GM18519 (cell line): ENCODE results near the gene ERCC6.
A peak's percentile ranks its signal among the peaks of the same experiment; 100 is the strongest.

ENCODE experiments used
- ATAC-seq: cut with Tn5 transposase; IDR thresholded peaks from one replicate; pipeline ENCODE4 v1.9.1; 2021; ENCODE audit warnings: mild to moderate bottlenecking, moderate library complexity; ENCODE audit not compliant: unreplicated experiment, low FRiP score

ERCC6 gene

GRCh38 chr10:49549640-49550346 lies 10.9 kb upstream of the ERCC6 start:
- no peak for ATAC-seq

- no peak for ATAC-seq
Measured at GRCh38 chr10:49543604-49544003, 4.7 kb upstream of the ERCC6 start.

GRCh38 chr10:49542353-49542752 lies 3.4 kb upstream of the ERCC6 start:
- ATAC-seq, result no peak

GRCh38 chr10:49541762-49542161 lies 2.8 kb upstream of the ERCC6 start:
- no peak for ATAC-seq

DNA sequence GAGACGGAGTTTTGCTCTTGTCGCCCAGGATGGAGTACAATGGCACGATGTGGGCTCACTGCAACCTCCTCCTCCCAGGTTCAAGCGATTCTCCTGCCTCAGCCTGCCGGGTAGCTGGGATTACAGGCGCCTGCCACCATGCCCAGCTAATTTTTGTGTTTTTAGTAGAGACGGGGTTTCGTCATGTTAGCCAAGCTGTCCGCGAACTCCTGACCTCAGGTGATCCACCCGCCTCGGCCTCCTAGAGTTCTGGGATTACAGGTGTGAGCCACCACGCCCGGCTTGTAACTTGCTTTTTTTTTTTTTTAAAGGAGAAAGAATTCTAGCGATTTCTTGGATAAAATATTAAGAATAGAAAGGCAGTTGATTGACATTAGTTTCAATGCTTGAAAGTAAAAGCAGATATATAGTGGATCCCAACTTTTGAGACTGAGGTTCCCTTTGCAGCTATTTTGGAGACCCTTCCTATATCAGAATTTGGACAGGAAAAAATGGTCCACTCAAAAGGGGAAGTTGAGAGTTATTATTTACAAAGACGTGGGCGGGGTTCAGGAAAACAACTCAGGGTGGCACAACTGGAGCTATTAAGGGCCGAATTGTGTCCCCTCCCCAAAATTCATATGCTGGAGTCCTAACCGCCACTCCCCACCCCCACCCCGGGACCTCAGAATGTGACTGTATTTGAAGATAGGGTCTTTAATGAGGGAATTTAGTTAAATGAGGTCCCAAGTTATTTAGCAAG lies 1.3 kb upstream of the ERCC6 start:
- no peak for ATAC-seq

DNA sequence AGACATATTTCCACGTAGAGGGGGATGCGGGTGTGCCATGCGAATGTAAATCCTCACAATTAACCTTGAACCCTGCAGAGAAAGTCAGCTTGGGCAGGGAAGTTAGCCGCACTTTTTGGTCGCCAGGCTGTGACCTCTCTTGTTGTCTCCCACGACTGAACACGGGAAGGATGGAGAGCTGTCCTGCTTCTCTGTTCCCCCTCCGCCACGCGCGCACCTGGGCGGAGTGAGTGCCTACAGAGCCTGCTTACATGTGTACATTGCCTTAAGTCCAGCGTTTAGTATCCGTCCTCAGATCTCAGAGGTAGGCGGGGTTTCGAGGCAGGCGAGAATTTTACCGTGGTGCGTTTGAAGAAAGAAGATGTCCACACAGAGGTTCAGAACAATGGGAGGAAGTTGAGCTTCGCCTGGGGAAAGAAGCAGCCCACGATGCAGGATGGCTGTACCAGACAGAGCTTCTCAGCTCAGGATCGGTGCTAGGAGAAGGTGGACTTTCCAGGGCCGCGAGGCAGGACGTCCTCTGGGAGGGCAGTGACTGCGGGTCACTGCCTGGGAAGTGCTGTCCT lies 482 bp upstream of the ERCC6 start:
- no peak for ATAC-seq

GRCh38 chr10:49534670-49535381 lies 4.1 kb downstream of the ERCC6 start:
- ATAC-seq, result peak; percentile 75

DNA sequence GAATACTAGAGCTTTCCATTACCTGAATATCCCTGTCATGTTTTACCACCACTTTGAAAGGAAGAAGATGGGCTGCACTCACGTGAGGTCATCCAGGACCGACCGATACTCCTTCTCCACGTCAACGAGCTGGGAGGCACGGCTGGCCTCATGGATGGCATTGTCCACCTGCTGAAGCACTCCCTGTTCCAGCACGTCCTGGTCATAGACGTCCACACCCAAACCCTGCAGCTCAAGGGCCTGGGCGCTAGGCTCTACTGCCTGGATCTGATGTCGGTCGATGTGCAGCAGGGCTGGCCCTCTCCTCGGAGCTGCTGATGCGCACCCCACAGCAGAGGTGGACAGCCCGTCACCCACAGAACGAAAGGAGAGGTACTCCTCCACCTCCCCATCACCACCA lies 6.5 kb downstream of the ERCC6 start:
- no peak for ATAC-seq

- no peak for ATAC-seq
Measured at GRCh38 chr10:49528977-49529506, 9.9 kb downstream of the ERCC6 start.

GRCh38 chr10:49527850-49528249 lies 11.1 kb downstream of the ERCC6 start:
- ATAC-seq, result no peak

- ATAC-seq, result no peak
Measured at GRCh38 chr10:49527061-49527460, 11.9 kb downstream of the ERCC6 start.

DNA sequence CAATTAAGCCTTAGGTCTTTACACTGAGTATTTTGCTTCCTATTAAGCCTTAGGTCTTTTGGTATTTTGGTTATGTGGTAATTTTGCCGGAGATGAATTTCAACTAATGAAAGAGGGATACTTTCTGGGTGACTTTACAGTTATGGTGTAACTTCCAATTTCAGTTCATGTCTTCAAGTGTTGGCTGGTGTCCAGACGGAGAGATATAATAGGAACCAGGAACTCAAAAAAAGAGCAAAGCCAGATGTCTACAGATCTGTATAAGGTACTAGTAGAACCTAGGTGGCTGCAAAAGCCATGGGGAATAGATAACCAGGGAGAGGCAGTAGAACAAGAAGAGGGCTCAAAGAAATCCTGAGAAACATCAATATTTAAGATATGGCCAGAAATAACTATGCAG lies 12.3 kb downstream of the ERCC6 start:
- no peak for ATAC-seq

GRCh38 chr10:49524496-49524895 lies 14.4 kb downstream of the ERCC6 start:
- ATAC-seq, result no peak

DNA sequence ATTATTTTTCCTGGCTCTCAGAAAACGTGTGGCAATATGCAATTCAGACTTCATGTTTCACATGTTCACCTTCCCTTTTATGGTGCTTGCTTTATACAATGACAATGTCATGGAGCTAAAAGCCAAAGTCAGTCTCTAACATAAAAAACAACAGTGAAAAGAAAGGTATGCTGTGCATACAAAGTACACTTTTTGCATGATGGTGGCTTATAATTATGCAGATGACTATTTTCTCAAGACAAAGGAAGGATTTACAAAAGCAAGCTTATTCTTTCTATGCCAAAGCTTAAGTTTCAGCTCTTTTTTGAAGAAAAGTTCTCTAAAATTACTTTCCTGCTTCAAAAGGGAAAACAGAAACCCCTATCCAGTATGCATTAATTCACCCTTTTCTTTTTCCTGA lies 15.6 kb downstream of the ERCC6 start:
- ATAC-seq, result no peak

DNA sequence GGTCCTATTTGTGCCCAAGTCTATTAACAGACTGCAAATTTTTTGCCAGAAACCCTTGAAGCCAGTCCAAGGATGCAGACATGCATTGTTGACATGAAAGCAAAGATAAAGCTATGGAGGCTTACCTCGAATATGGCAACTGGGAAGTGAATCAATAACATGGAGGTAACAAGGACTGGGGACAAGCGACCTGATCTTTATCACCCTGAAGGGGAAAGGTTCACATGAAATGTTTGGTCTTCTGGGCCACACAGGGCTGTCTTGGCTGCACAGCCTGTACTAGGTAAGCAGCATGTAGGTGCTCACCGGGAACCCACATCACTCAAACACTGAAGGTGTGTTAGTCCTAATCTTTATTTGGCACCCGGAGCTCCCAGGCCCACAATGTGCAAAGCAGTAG lies 17.9 kb downstream of the ERCC6 start:
- ATAC-seq, result no peak

GRCh38 chr10:49520122-49520775 lies 18.7 kb downstream of the ERCC6 start:
- ATAC-seq, result no peak

DNA sequence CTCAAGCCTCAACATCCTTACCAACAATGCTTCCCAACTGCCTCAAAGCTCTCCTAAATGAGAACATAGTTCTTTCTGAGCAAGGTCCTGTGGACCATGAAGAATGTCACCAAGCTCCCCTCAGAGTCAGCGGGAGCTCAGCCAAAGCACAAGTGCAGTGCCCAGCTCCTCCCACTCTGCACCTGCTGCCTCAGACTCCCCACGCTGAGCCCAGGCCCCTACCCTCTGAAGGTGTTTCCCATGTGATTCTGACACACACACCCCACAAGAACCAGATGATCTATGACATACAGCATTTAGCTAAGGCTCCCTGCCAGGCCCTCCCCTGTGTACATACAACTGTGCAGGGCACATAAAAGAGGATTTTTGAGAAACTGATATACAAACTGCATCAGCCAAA lies 19.2 kb downstream of the ERCC6 start:
- no peak for ATAC-seq

DNA sequence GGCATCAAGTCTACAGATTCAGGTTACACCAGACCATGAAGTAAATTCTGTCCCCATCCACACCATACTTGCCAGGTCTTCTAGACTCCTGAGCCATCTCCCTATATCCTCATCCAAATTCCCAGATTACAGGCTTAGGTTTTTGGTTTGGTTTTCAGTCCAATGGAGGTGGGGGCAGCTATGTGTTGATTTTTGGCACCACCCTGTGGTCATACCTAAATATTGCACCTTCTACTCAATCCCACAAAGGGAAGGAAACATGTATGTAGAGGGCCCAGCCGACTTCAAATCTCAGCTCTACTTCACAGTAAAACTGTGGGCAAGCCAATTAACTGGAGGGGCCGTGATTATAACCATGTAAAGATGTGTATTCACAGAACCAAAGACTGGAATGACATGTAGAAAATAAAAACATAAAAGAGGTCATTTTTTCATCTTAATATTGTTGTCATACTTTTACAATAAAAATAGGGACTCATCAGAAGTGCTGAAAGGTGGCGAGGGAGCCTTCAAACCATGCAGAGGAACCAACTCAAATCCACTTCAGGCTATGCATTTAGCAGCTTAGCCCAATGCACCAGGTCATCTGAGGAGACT lies 19.8 kb downstream of the ERCC6 start:
- no peak for ATAC-seq

DNA sequence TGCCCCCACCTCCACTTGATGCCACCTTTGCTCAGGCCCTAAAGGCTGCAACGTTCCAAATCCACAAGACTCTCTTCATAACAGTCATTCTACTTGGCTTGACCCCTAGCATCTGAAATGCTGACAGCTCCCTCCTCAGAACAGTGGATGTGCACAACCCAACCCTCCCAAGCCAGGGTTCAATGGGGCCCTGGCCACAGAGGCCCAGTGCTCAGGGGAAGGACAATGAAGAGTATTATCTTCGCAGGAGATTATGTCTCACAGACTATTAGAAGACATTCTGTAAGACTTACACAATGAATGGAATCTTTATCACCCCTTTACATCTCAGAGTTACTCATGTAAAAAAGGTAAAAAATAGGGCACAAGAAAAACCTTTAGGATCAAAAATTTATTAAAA lies 20.4 kb downstream of the ERCC6 start:
- no peak for ATAC-seq
